ENCODE results near the gene TSHZ1.

TSHZ1 gene

GRCh38 chr18:75208155-75208835 lies 2.3 kb upstream of the TSHZ1 start:
- no peaks in the 10 kb centered on the region for H3K9me3 ChIP-seq (ENCODE audit: control insufficient read depth, insufficient read depth, low read length)
- no peaks in the 10 kb centered on the region; the same call in 1 of the 2 replicates for H3K36me3 ChIP-seq (ENCODE audit: control insufficient read depth, insufficient read depth, low read length)
- H3K27me3 ChIP-seq (ENCODE audit: control insufficient read depth, insufficient read depth, low read length), result peaks cover 58% of the 10 kb centered on the region
- DNase-seq (ENCODE audit: low read depth, low spot score), result no peak
- no CpG with 5 or more reads among the region's 65 CpGs for WGBS (ENCODE audit: insufficient coverage, insufficient read length)
- peaks cover 11% of the 10 kb centered on the region for H3K4me1 ChIP-seq (ENCODE audit: control insufficient read depth, insufficient read depth, low read length)
- no peak overlapping the region for H3K27ac ChIP-seq (ENCODE audit: low read length)
- H3K4me3 ChIP-seq (ENCODE audit: low read length), result peak overlapping the region; percentile 83; the same call in 1 of the 2 replicates

DNA sequence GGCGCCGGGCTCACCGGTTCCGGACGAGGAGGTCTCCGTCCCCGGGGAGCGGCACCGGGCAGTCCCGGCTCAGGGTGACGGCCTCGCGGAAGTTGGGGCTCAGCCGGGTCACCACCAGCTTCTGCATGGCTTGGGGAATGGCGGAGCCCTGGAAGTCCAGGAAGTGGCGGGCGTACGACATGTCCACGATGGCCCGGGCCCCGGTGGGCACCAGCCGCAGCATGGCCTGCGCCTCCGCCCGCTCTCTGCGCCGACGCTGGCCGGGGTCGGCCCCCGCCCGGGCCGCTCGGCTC lies 1.8 kb upstream of the TSHZ1 start:
- Histone ChIP-seq H3K4me1 (ENCODE audit: control insufficient read depth, insufficient read depth, low read length) (peaks cover 10% of the 10 kb centered on the region), H3K27me3 (ENCODE audit: control insufficient read depth, insufficient read depth, low read length) (peaks cover 53% of the 10 kb centered on the region), H3K36me3 (ENCODE audit: control insufficient read depth, insufficient read depth, low read length) (no peaks in the 10 kb centered on the region; the same call in 1 of the 2 replicates), H3K4me3 (ENCODE audit: low read length) (peak overlapping the region; percentile 83), H3K27ac (ENCODE audit: low read length) (no peak overlapping the region), H3K9me3 (ENCODE audit: control insufficient read depth, insufficient read depth, low read length) (no peaks in the 10 kb centered on the region)
- DNase-seq (ENCODE audit: low read depth, low spot score), result no peak
- no CpG with 5 or more reads among the region's 34 CpGs for WGBS (ENCODE audit: insufficient coverage, insufficient read length)

DNA sequence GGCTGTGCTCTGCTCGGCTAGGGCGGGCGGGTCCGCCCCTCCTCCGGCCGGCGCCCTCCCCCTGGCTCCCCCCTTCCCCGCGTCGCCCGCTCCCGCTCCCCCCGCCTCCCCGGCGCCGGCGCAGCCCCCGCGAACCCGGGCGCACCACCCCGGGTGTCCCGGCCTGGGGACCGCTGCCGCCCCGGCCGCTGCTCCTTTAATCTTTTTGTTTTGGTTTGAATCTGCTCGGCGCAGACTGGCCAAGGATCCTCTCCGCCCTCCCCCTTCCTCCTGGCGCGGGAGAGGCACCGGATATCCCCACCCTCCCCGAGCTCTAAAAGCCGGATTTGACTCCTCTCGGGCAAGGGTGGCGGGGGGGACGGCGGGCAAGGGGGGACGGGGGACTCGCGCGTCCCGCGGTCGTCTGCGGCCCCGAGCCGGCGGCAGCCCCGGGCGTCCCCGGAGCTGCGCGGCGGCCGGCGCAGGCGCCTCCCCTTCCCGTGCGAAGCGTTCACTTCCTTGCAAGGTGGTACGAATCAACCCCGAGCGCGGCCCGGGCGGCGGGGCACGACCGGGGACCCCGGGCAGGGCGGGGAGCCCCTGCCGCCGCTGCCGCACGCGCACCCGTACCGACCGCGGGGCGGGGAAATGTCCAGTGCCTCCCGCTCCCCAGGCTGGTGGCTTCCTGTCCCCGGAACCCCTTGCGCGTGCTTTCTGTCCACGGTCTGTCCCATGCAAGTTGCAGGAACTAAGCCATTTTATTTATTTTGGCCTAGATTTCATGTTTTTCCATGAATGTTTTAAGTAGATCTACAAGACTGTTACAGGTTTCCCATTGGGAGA lies 1.3 kb upstream of the TSHZ1 start, which contains the start of gene PTGR3:
TSS of gene PTGR3 (minus strand) at position 11 of the 822 bp plus-strand sequence. CDS start 81 bp downstream, outside the sequence.
- no CpG with 5 or more reads among the region's 88 CpGs for WGBS (ENCODE audit: insufficient coverage, insufficient read length)
- peaks cover 49% of the 10 kb centered on the region for H3K27me3 ChIP-seq (ENCODE audit: control insufficient read depth, insufficient read depth, low read length)
- no peak within 1 kb of the TSS for H3K27ac ChIP-seq (ENCODE audit: low read length)
- no peaks in the 10 kb centered on the region for H3K9me3 ChIP-seq (ENCODE audit: control insufficient read depth, insufficient read depth, low read length)
- H3K4me3 ChIP-seq (ENCODE audit: low read length), result peak within 1 kb of the TSS; percentile 83
- no peaks in the 10 kb centered on the region; the same call in 1 of the 2 replicates for H3K36me3 ChIP-seq (ENCODE audit: control insufficient read depth, insufficient read depth, low read length)
- no peak for DNase-seq (ENCODE audit: low read depth, low spot score)
- H3K4me1 ChIP-seq (ENCODE audit: control insufficient read depth, insufficient read depth, low read length), result peaks cover 9% of the 10 kb centered on the region

- peak overlapping the region; percentile 83; the same call in 1 of the 2 replicates for H3K4me3 ChIP-seq (ENCODE audit: low read length)
- H3K9me3 ChIP-seq (ENCODE audit: control insufficient read depth, insufficient read depth, low read length), result no peaks in the 10 kb centered on the region
- no peaks in the 10 kb centered on the region; the same call in 1 of the 2 replicates for H3K36me3 ChIP-seq (ENCODE audit: control insufficient read depth, insufficient read depth, low read length)
- H3K27me3 ChIP-seq (ENCODE audit: control insufficient read depth, insufficient read depth, low read length), result peaks cover 44% of the 10 kb centered on the region
- no peak for DNase-seq (ENCODE audit: low read depth, low spot score)
- no CpG with 5 or more reads among the region's 8 CpGs for WGBS (ENCODE audit: insufficient coverage, insufficient read length)
- peaks cover 9% of the 10 kb centered on the region for H3K4me1 ChIP-seq (ENCODE audit: control insufficient read depth, insufficient read depth, low read length)
- H3K27ac ChIP-seq (ENCODE audit: low read length), result no peak overlapping the region
These were observed 692 bp upstream of the TSHZ1 start for GRCh38 chr18:75209951-75210258.

GRCh38 chr18:75211002-75211621 lies 515 bp downstream of the TSHZ1 start:
- H3K36me3 ChIP-seq (ENCODE audit: control insufficient read depth, insufficient read depth, low read length), result no peaks in the 10 kb centered on the region; the same call in 1 of the 2 replicates
- DNase-seq (ENCODE audit: low read depth, low spot score), result no peak
- no peak overlapping the region for H3K27ac ChIP-seq (ENCODE audit: low read length)
- peaks cover 35% of the 10 kb centered on the region for H3K27me3 ChIP-seq (ENCODE audit: control insufficient read depth, insufficient read depth, low read length)
- peak overlapping the region; percentile 73; the same call in 1 of the 2 replicates for H3K4me3 ChIP-seq (ENCODE audit: low read length)
- no peaks in the 10 kb centered on the region for H3K9me3 ChIP-seq (ENCODE audit: control insufficient read depth, insufficient read depth, low read length)
- peaks cover 9% of the 10 kb centered on the region for H3K4me1 ChIP-seq (ENCODE audit: control insufficient read depth, insufficient read depth, low read length)
- no CpG with 5 or more reads among the region's 64 CpGs for WGBS (ENCODE audit: insufficient coverage, insufficient read length)

DNA sequence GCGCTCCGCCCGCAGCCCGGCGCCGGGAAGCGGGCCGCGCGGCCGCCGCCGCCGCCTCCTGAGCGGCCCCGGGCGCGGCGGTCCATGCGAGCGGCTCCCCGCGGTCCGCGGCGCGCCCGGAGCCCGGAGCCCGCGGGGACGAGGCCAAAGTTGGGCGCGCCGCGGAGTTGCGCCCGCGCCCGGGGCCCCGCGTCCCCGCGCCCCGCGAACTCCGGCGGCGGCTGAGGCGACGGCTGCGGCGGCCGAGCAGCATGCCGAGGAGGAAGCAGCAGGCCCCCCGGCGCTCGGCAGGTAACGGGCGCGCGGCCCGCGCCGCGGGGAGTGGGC lies 992 bp downstream of the TSHZ1 start:
- H3K27ac ChIP-seq (ENCODE audit: low read length), result no peak overlapping the region
- H3K36me3 ChIP-seq (ENCODE audit: control insufficient read depth, insufficient read depth, low read length), result no peaks in the 10 kb centered on the region; the same call in 1 of the 2 replicates
- DNase-seq (ENCODE audit: low read depth, low spot score), result no peak
- no peaks in the 10 kb centered on the region for H3K9me3 ChIP-seq (ENCODE audit: control insufficient read depth, insufficient read depth, low read length)
- H3K4me1 ChIP-seq (ENCODE audit: control insufficient read depth, insufficient read depth, low read length), result peaks cover 9% of the 10 kb centered on the region
- no CpG with 5 or more reads among the region's 66 CpGs for WGBS (ENCODE audit: insufficient coverage, insufficient read length)
- peaks cover 32% of the 10 kb centered on the region for H3K27me3 ChIP-seq (ENCODE audit: control insufficient read depth, insufficient read depth, low read length)
- peak overlapping the region; percentile 61 for H3K4me3 ChIP-seq (ENCODE audit: low read length)

- H3K27ac ChIP-seq (ENCODE audit: low read length), result no peak overlapping the region
- H3K36me3 ChIP-seq (ENCODE audit: control insufficient read depth, insufficient read depth, low read length), result no peaks in the 10 kb centered on the region; the same call in 1 of the 2 replicates
- H3K4me3 ChIP-seq (ENCODE audit: low read length), result peak overlapping the region; percentile 61
- peaks cover 27% of the 10 kb centered on the region for H3K27me3 ChIP-seq (ENCODE audit: control insufficient read depth, insufficient read depth, low read length)
- DNase-seq (ENCODE audit: low read depth, low spot score), result no peak
- H3K4me1 ChIP-seq (ENCODE audit: control insufficient read depth, insufficient read depth, low read length), result peaks cover 7% of the 10 kb centered on the region
- no peaks in the 10 kb centered on the region for H3K9me3 ChIP-seq (ENCODE audit: control insufficient read depth, insufficient read depth, low read length)
- WGBS (ENCODE audit: insufficient coverage, insufficient read length), result no CpG with 5 or more reads among the region's 38 CpGs
These were observed 1.6 kb downstream of the TSHZ1 start for GRCh38 chr18:75211953-75212750.

DNA sequence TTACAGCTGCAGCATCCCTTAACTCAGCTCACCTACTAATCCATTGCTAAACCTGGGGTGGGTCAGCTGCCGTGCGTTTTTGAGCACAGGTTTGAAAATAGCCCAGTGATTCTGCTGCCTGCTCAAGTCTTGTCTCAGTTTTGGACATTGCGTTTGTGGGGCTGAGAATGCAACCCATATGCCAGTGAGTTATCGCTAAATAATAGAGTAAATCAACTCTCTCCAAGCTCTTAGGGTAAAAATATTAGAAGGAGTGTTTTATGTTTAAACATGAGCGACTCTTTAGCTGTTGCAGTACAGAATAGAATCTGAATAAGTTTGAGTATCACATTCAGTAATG lies 2.1 kb downstream of the TSHZ1 start:
- Histone ChIP-seq H3K9me3 (ENCODE audit: control insufficient read depth, insufficient read depth, low read length) (no peaks in the 10 kb centered on the region), H3K4me3 (ENCODE audit: low read length) (no peak overlapping the region), H3K27me3 (ENCODE audit: control insufficient read depth, insufficient read depth, low read length) (peaks cover 21% of the 10 kb centered on the region), H3K27ac (ENCODE audit: low read length) (no peak overlapping the region), H3K36me3 (ENCODE audit: control insufficient read depth, insufficient read depth, low read length) (no peaks in the 10 kb centered on the region; the same call in 1 of the 2 replicates), H3K4me1 (ENCODE audit: control insufficient read depth, insufficient read depth, low read length) (peaks cover 4% of the 10 kb centered on the region)
- DNase-seq (ENCODE audit: low read depth, low spot score), result no peak
- no CpG with 5 or more reads among the region's 5 CpGs for WGBS (ENCODE audit: insufficient coverage, insufficient read length)

DNA sequence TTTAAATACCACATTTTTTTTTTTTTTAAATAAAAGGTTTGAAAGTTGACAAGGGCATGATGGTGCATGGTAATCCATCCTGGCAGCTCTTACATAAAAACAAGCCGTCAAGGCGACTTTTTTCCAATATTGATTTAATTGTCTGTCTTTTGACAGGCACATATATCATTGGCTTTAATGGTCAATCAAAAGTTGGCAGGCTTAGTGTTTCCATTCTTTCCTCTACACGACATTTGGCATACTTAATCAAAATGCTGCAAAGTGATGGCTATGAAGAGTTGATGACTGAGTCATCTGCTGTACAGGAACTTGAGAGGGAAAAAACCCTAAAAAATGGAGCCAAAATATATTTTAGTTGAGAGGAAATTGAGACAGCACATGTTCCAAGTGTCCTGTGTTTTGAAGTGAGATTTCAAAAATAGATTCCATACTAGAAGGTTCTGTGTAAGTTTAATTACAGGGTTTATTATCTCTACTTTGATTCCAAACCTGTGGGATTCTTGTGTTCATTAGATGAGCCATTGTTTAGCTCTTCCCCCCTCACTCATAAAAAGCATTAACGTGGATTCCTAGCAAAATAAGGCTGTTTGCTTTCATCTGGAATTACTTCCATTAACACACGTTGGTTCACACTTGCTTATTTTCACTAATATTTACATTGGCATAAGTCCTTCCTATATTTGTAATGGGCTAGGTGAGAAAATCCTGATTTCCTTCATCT lies 3.2 kb downstream of the TSHZ1 start:
- Histone ChIP-seq H3K9me3 (ENCODE audit: control insufficient read depth, insufficient read depth, low read length) (no peaks in the 10 kb centered on the region), H3K4me3 (ENCODE audit: low read length) (no peak overlapping the region), H3K4me1 (ENCODE audit: control insufficient read depth, insufficient read depth, low read length) (no peaks in the 10 kb centered on the region), H3K36me3 (ENCODE audit: control insufficient read depth, insufficient read depth, low read length) (no peaks in the 10 kb centered on the region; the same call in 1 of the 2 replicates), H3K27me3 (ENCODE audit: control insufficient read depth, insufficient read depth, low read length) (peaks cover 17% of the 10 kb centered on the region), H3K27ac (ENCODE audit: low read length) (no peak overlapping the region)
- WGBS (ENCODE audit: insufficient coverage, insufficient read length), result no CpG with 5 or more reads among the region's 5 CpGs
- no peak for DNase-seq (ENCODE audit: low read depth, low spot score)
